ENCODE data around the gene AMMECR1L.

- TF ChIP-seq POLR2A (IDR thresholded peaks at IDR 0.05; ENCODE audit: low read depth) (no peak), CTCF (IDR thresholded peaks at IDR 0.05) (no peak), EP300 (IDR thresholded peaks at IDR 0.05) (no peak)
Measured at GRCh38 chr2:127893033-127893432, 7.3 kb upstream of the AMMECR1L start.
